Ascending aorta (tissue), 2 donors: ENCODE measurements around the gene PTGDS. TPM values are rescaled to one million over a fixed set of nuclear protein-coding genes. Genes with fewer than 3 reads are reported as not detected.

Experiments
- DNase-seq, 2 donors: peaks; one replicate each; pipeline ENCODE4 v3.0.0-alpha.2; 2019; ENCODE audit warnings: low spot score in 2 of 2
- H3K27ac ChIP-seq, 2 donors: fragments of 200-600 bp; sonication (generic); one replicate each; pipeline ENCODE4 v1.5.1; 2016 to 2017; ENCODE audit warnings: mild to moderate bottlenecking in 1 of 2
- H3K27me3 ChIP-seq: fragments of 200-600 bp; sonication (generic); one replicate; pipeline ENCODE4 v1.5.1; 2017
- H3K36me3 ChIP-seq, 2 donors: fragments of 200-600 bp; sonication (generic); one replicate each; pipeline ENCODE4 v1.5.1; 2016
- H3K4me1 ChIP-seq, 2 donors: fragments of 200-600 bp; sonication (generic); one replicate each; pipeline ENCODE4 v1.5.1; 2016 to 2017; ENCODE audit warnings: mild to moderate bottlenecking in 1 of 2
- H3K4me3 ChIP-seq, 2 donors: fragments of 200-600 bp; sonication (generic); one replicate each; pipeline ENCODE4 v1.5.1; 2016 to 2017; ENCODE audit warnings: mild to moderate bottlenecking in 1 of 2
- H3K9me3 ChIP-seq, 2 donors: fragments of 200-600 bp; sonication (generic); one replicate each; pipeline ENCODE4 v1.5.1; 2016
- CTCF ChIP-seq, 3 experiments: fragments of 200-600 bp in 2 of 3; fragments of 450-650 bp in 1 of 3; sonication (generic) in 2 of 3; IDR thresholded peaks; one replicate each; pipeline ENCODE4 v1.5.1; 2016 to 2019; ENCODE audit warnings: antibody characterized with exemption in 3 of 3, mild to moderate bottlenecking in 1 of 3, moderate library complexity in 1 of 3
- intact Hi-C: fragments of 100-400 bp; cut with DNase I; formaldehyde crosslinking; loops from one replicate; pipeline ENCODE4 v1.15.1; 2023
- total RNA-seq: library from RNA; depleted of rRNA; stranded (reverse); fragments of >200 nt; gene quantifications from one replicate; pipeline ENCODE4 v1.1.0, GENCODE V29; 2016

PTGDS gene
- total RNA-seq, 1 donor from 2014 or later, result 68.3 TPM

- TF ChIP-seq CTCF (IDR thresholded peaks at IDR 0.05), result no peak
- Histone ChIP-seq H3K9me3 (no peaks in the 10 kb centered on the region), H3K4me1 (peaks cover 3 to 5% of the 10 kb centered on the region in 2 donors), H3K27me3 (no peaks in the 10 kb centered on the region), H3K36me3 (peaks cover 15 to 23% of the 10 kb centered on the region in 2 donors), H3K27ac (no peak overlapping the region), H3K4me3 (no peak overlapping the region)
- intact Hi-C loops, result no loop called here
- DNase-seq, result no peak
Observed at GRCh38 chr9:137021979-137022661, 44.8 kb downstream of the PTGDS start.

- no peak for DNase-seq
- Histone ChIP-seq H3K27me3 (no peaks in the 10 kb centered on the region), H3K9me3 (no peaks in the 10 kb centered on the region), H3K4me1 (peaks cover 8 to 10% of the 10 kb centered on the region in 2 donors), H3K27ac (no peak overlapping the region), H3K36me3 (peaks cover 10 to 18% of the 10 kb centered on the region in 2 donors), H3K4me3 (no peak overlapping the region)
- intact Hi-C loops, result no loop called here
- no peak for TF ChIP-seq CTCF (IDR thresholded peaks at IDR 0.05)
Observed at GRCh38 chr9:137022662-137023008, 45.3 kb downstream of the PTGDS start.

GRCh38 chr9:137023157-137023556 lies 45.9 kb downstream of the PTGDS start:
- no peak overlapping the region for H3K4me3 ChIP-seq
- peaks cover 8 to 10% of the 10 kb centered on the region in 2 donors for H3K4me1 ChIP-seq
- intact Hi-C loops, result no loop called here
- no peaks in the 10 kb centered on the region for H3K9me3 ChIP-seq
- TF ChIP-seq CTCF (IDR thresholded peaks at IDR 0.05), result no peak
- H3K27ac ChIP-seq, result no peak overlapping the region
- no peak for DNase-seq
- H3K36me3 ChIP-seq, result peaks cover 6 to 13% of the 10 kb centered on the region in 2 donors
- H3K27me3 ChIP-seq, result no peaks in the 10 kb centered on the region

GRCh38 chr9:137023583-137023991 lies 46.3 kb downstream of the PTGDS start:
- DNase-seq, result no peak
- intact Hi-C loops, result no loop called here

GRCh38 chr9:137025517-137025966 lies 48.2 kb downstream of the PTGDS start:
- DNase-seq, result no peak
- Histone ChIP-seq H3K4me1 (peaks cover 17% of the 10 kb centered on the region in 2 donors), H3K27ac (no peak overlapping the region), H3K9me3 (no peaks in the 10 kb centered on the region), H3K36me3 (peaks cover 2 to 6% of the 10 kb centered on the region in 2 donors), H3K4me3 (no peak overlapping the region), H3K27me3 (no peaks in the 10 kb centered on the region)
- intact Hi-C loops, result no loop called here
- TF ChIP-seq CTCF (IDR thresholded peaks at IDR 0.05), result no peak

More at GRCh38 chr9:137023583-137023991, 46.3 kb downstream of the PTGDS start:
- no peak overlapping the region for H3K27ac ChIP-seq
- H3K27me3 ChIP-seq, result no peaks in the 10 kb centered on the region
- peaks cover 10 to 13% of the 10 kb centered on the region in 2 donors for H3K4me1 ChIP-seq
- no peaks in the 10 kb centered on the region for H3K9me3 ChIP-seq
- H3K4me3 ChIP-seq, result no peak overlapping the region
- peaks cover 5 to 13% of the 10 kb centered on the region in 2 donors for H3K36me3 ChIP-seq
- TF ChIP-seq CTCF (IDR thresholded peaks at IDR 0.05), result no peak
